ENCODE data around the gene ANAPC15. TPM values are rescaled to one million over a fixed set of nuclear protein-coding genes. Genes with fewer than 3 reads are reported as not detected.

Gene ANAPC15
- polyA plus RNA-seq, 1 experiment, result 54.3 TPM

GRCh38 chr11:72084965-72085364 lies 27.5 kb downstream of the ANAPC15 start:
- no peak for DNase-seq (ENCODE audit: low read depth)
- H3K36me3 ChIP-seq (ENCODE audit: control insufficient read depth, insufficient read depth, low read length), result peaks cover 1% of the 10 kb centered on the region; the same call in 1 of the 2 replicates
- CTCF ChIA-PET, result interaction anchor here (1.2 to 3.7 kb wide), 4 partner anchors 9 to 98 kb away, joined by 3 to 31 read pairs (median 8); no protein-coding TSS in a partner anchor
- no peak for TF ChIP-seq CTCF (IDR thresholded peaks at IDR 0.05; ENCODE audit: insufficient read depth, low read depth, low read length)
- H3K27me3 ChIP-seq (ENCODE audit: control insufficient read depth, insufficient read depth, low read length), result no peaks in the 10 kb centered on the region
- POLR2A ChIA-PET, result no interaction called here
- H3K4me3 ChIP-seq (ENCODE audit: low read depth, low read length), result no peak overlapping the region

GRCh38 chr11:72084076-72084475 lies 28.4 kb downstream of the ANAPC15 start:
- no peaks in the 10 kb centered on the region for H3K27me3 ChIP-seq (ENCODE audit: control insufficient read depth, insufficient read depth, low read length)
- TF ChIP-seq CTCF (IDR thresholded peaks at IDR 0.05; ENCODE audit: insufficient read depth, low read depth, low read length), result no peak
- POLR2A ChIA-PET, result no interaction called here
- 0 out of 2 replicates have a peak, but pooled peaks cover 1% of the 10 kb centered on the region for H3K36me3 ChIP-seq (ENCODE audit: control insufficient read depth, insufficient read depth, low read length)
- DNase-seq (ENCODE audit: low read depth), result no peak
- no peak overlapping the region for H3K4me3 ChIP-seq (ENCODE audit: low read depth, low read length)
- CTCF ChIA-PET, result interaction anchor here (1.3 to 3.7 kb wide), 3 partner anchors 9 to 99 kb away, joined by 3 to 31 read pairs (median 11); no protein-coding TSS in a partner anchor

GRCh38 chr11:72083414-72083813 lies 29.1 kb downstream of the ANAPC15 start:
- Histone ChIP-seq H3K27me3 (ENCODE audit: control insufficient read depth, insufficient read depth, low read length) (no peaks in the 10 kb centered on the region), H3K4me3 (ENCODE audit: low read depth, low read length) (no peak overlapping the region), H3K36me3 (ENCODE audit: control insufficient read depth, insufficient read depth, low read length) (0 out of 2 replicates have a peak, but pooled peaks cover 1% of the 10 kb centered on the region)
- DNase-seq (ENCODE audit: low read depth), result no peak
- ChIA-PET CTCF (interaction anchor here (1.3 to 3.7 kb wide), 3 partner anchors 9 to 100 kb away, joined by 3 to 31 read pairs (median 11); no protein-coding TSS in a partner anchor), POLR2A (no interaction called here)
- TF ChIP-seq CTCF (IDR thresholded peaks at IDR 0.05; ENCODE audit: insufficient read depth, low read depth, low read length), result no peak

GRCh38 chr11:72081821-72082453 lies 30.6 kb downstream of the ANAPC15 start:
- no peak overlapping the region for H3K4me3 ChIP-seq (ENCODE audit: low read depth, low read length)
- ChIA-PET POLR2A (no interaction called here), CTCF (interaction anchor here (0.6 to 2.2 kb wide), 9 partner anchors 10 to 62 kb away, joined by 3 to 28 read pairs (median 4); no protein-coding TSS in a partner anchor)
- H3K27me3 ChIP-seq (ENCODE audit: control insufficient read depth, insufficient read depth, low read length), result no peaks in the 10 kb centered on the region
- H3K36me3 ChIP-seq (ENCODE audit: control insufficient read depth, insufficient read depth, low read length), result no peaks in the 10 kb centered on the region
- TF ChIP-seq CTCF (IDR thresholded peaks at IDR 0.05; ENCODE audit: insufficient read depth, low read depth, low read length), result no peak
- DNase-seq (ENCODE audit: low read depth), result no peak

- no peaks in the 10 kb centered on the region for H3K27me3 ChIP-seq (ENCODE audit: control insufficient read depth, insufficient read depth, low read length)
- DNase-seq (ENCODE audit: low read depth), result no peak
- H3K36me3 ChIP-seq (ENCODE audit: control insufficient read depth, insufficient read depth, low read length), result no peaks in the 10 kb centered on the region
- CTCF ChIA-PET, result interaction anchor here (0.7 to 2.2 kb wide), 7 partner anchors 11 to 63 kb away, joined by 3 to 28 read pairs (median 4); no protein-coding TSS in a partner anchor
- peak overlapping the region; percentile 87 for H3K4me3 ChIP-seq (ENCODE audit: low read depth, low read length)
- POLR2A ChIA-PET, result no interaction called here
- no peak for TF ChIP-seq CTCF (IDR thresholded peaks at IDR 0.05; ENCODE audit: insufficient read depth, low read depth, low read length)
These were observed 31.3 kb downstream of the ANAPC15 start for GRCh38 chr11:72081184-72081644.
